ENCODE measurements around the gene USF2. TPM values are rescaled to one million over a fixed set of nuclear protein-coding genes. Genes with fewer than 3 reads are reported as not detected.

USF2 gene
- total RNA-seq, 1 experiment from 2014 or later: 121 TPM

- H3K4me1 ChIP-seq (ENCODE audit: control insufficient read depth, insufficient read depth, low read length): peaks cover 4% of the 10 kb centered on the region; the same call in 1 of the 2 replicates
- ATAC-seq (no peak), DNase-seq (ENCODE audit: low read depth, low spot score) (no peak)
- POLR2A ChIA-PET: no interaction called here
- no peaks in the 10 kb centered on the region; the same call in 1 of the 2 replicates for H3K9me3 ChIP-seq (ENCODE audit: control insufficient read depth, insufficient read depth, low read depth, low read length)
- H3K4me3 ChIP-seq (ENCODE audit: low read depth in 2 of 2, low read length in 2 of 2): no peak overlapping the region
- H3K27ac ChIP-seq (ENCODE audit: low read length): peak overlapping the region; percentile 85; the same call in 1 of the 2 replicates
- BruUV-seq (replicated peaks): no TSS peak
- H3K36me3 ChIP-seq (ENCODE audit: control insufficient read depth, insufficient read depth, low read length): no peaks in the 10 kb centered on the region; the same call in 1 of the 2 replicates
- in situ Hi-C loops (cut with HindIII; ENCODE audit: low pct_unique_long_range_greater_than_20kb, low sequenced_read_pairs) (no loop called here), intact Hi-C loops (cut with micrococcal nuclease; ENCODE audit: unreplicated experiment) (no loop called here)
- peaks cover 29% of the 10 kb centered on the region for H3K27me3 ChIP-seq (ENCODE audit: control insufficient read depth, insufficient read depth, low read length)
- TF ChIP-seq POLR2AphosphoS5 (IDR thresholded peaks at IDR 0.05; ENCODE audit: low read depth, low read length) (no peak), CTCF (IDR thresholded peaks at IDR 0.05) (no peak)
- CTCF ChIA-PET: no interaction called here
Observed at GRCh38 chr19:35246466-35247092, 22.2 kb upstream of the USF2 start.

- peak overlapping the region; percentile 73 to 78 for H3K4me3 ChIP-seq (ENCODE audit: low read depth in 2 of 2, low read length in 2 of 2)
- peak overlapping the region; percentile 85 for H3K27ac ChIP-seq (ENCODE audit: low read length)
- no peaks in the 10 kb centered on the region; the same call in 1 of the 2 replicates for H3K36me3 ChIP-seq (ENCODE audit: control insufficient read depth, insufficient read depth, low read length)
- BruUV-seq (replicated peaks): no TSS peak
- DNase-seq (ENCODE audit: low read depth, low spot score) (peak; percentile 53), ATAC-seq (peak; percentile 85)
- intact Hi-C loops (cut with micrococcal nuclease; ENCODE audit: unreplicated experiment): no loop called here
- in situ Hi-C loops (cut with HindIII; ENCODE audit: low pct_unique_long_range_greater_than_20kb, low sequenced_read_pairs): no loop called here
- CTCF ChIA-PET: no interaction called here
- POLR2A ChIA-PET: no interaction called here
- no peaks in the 10 kb centered on the region; the same call in 1 of the 2 replicates for H3K9me3 ChIP-seq (ENCODE audit: control insufficient read depth, insufficient read depth, low read depth, low read length)
- H3K27me3 ChIP-seq (ENCODE audit: control insufficient read depth, insufficient read depth, low read length): peaks cover 25% of the 10 kb centered on the region
- TF ChIP-seq TCF7L2 (IDR thresholded peaks at IDR 0.05; ENCODE audit: low read depth, low read length): 0 out of 2 replicates have a peak, but pooled peaks have one; percentile 24
- peak; percentile 56 for TF ChIP-seq POLR2AphosphoS5 (IDR thresholded peaks at IDR 0.05; ENCODE audit: low read depth, low read length)
- peak; percentile 78; the same call in 1 of the 2 replicates for TF ChIP-seq CTCF (IDR thresholded peaks at IDR 0.05)
- no peak for TF ChIP-seq REST (IDR thresholded peaks at IDR 0.05; ENCODE audit: insufficient read depth in 1 of 2, low read depth in 2 of 2, low read length in 1 of 2)
- H3K4me1 ChIP-seq (ENCODE audit: control insufficient read depth, insufficient read depth, low read length): peaks cover 4% of the 10 kb centered on the region; the same call in 1 of the 2 replicates
Observed at GRCh38 chr19:35247526-35248309, 21.0 kb upstream of the USF2 start.

Data from Panc1 (cell line).